Stimulated activated CD4-positive, alpha-beta T cell treated with anti-CD3 and anti-CD28 coated beads, Interleukin-2, amount 100 ng/mL, for 48 hours (primary cell): Measurements from ENCODE around the gene DGKZ.

ENCODE experiments used
- DNase-seq, 2 donors: peaks; one replicate each; pipeline ENCODE4 v3.0.0-alpha.2; 2020

The DGKZ gene

DNA sequence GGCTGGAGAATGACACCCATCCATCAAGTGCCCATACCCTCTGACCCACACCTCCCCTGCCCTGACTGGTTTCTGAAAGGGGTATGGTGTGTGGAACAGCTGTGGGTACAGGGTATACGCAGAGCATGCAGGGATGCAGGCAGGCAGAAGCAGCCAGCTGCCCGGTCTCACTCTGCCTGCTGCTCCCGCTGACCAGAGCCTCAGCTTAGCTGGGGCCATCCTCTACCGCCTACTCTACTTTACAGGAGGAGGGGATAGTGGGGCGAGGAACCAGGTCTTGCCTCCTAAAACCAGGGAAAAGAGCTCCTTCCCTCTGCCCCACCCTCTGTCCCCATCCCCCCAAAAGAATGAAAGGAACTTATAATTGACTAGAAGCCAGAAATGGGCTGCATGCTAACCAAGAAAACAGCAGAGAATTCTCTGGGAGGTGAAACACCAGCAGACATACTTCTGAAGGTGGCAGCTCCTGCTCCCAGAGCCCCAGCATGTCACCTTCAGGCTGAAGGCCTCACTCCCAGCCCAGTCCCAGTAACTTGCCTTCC, 57.3 kb downstream of the DGKZ start:
- no peak for DNase-seq

- no peak for DNase-seq
Measured at GRCh38 chr11:46407635-46408034, 60.4 kb downstream of the DGKZ start.

GRCh38 chr11:46408407-46408986, 61.2 kb downstream of the DGKZ start:
- DNase-seq, result no peak

- DNase-seq, result no peak
Measured at GRCh38 chr11:46410021-46410420, 62.8 kb downstream of the DGKZ start.

DNA sequence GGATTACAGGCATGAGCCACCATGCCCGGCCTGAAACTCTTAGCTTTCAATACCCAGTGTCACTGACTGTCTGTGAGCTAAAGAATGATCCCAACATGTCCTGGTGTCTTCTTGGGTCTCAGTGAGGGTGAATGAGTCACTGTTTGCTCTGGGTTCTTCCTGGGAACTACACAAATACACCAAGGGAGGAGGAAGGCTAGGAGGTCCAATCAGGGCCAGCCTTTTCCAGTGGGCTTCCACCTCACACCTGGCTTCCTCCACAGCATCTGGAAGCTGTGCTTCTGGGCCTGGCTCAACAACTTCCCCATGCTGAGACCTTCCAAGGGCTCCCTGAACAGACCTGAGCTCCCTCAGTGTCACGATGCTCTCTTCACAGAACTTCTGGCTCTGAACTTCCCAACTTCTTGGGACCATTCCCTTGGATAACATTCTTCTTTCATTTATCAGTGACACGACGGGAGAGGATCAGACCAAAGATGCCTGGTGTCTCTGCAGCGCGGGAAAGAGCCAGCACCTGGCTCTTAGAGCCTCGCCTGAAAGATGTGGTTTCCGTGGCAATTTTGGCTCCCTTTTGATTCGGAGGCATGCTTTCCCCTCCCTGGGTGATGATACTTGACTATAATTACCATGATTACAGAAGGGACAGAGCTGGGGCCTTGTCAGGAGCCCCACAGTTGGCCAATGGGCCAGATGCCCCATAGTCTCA, 66.7 kb downstream of the DGKZ start:
- no peak for DNase-seq

DNA sequence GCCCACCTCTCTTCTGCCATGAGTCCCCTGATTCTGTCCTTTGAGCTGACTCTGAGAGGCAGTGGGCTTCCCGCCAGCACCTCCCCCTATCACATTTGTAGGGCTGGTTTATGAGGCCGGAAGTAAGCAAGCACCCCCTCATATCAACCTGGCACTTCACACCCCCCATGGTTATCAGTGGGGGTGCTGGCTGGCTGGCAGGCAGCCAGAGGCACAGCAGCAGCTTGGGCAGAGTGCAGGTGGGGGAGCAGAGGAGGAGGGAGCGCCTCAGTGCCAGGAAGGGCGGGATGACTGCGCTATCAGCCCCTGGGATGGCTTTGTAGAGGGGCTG, 67.2 kb downstream of the DGKZ start:
- DNase-seq, result no peak

DNA sequence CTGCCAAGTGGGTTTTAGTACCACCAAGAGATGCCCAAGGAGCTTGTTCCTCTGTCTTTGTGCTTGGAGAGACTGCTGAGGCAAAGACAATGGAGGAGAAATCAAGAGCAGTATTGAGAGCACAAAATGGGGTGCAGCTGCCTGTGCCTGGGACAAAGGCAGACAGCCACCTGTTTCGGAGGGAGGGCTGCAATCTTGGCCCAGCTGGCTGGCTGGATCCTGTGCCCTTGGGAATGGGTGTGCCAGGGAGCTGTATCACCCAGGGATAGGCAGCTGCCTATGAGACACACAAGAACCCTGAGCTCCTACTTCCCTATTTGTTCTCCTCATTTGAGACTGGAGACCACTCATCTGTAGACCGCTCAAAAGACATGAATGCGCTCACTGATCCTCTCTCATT, 67.6 kb downstream of the DGKZ start:
- no peak for DNase-seq

- DNase-seq, result no peak
Measured at GRCh38 chr11:46417711-46418110, 70.4 kb downstream of the DGKZ start.

DNA sequence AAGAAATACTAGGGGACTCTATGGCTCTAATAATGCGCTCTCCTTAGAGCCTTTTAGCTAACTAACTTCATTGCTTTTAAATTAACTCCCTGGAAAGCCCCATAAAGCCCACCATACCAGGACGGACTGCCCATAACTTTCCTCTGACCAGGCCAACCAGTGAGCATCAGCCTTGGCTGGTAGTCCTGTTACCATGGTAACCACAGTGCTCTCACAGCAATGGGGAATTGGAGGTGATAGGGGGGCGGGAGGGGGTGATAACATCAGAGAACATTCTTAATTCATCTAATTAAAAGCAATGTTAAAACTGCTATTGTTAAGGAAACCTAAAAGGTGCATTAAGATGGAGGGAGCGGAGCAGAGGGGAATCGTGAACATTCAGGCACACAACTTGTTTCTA, 71.5 kb downstream of the DGKZ start:
- no peak for DNase-seq

DNA sequence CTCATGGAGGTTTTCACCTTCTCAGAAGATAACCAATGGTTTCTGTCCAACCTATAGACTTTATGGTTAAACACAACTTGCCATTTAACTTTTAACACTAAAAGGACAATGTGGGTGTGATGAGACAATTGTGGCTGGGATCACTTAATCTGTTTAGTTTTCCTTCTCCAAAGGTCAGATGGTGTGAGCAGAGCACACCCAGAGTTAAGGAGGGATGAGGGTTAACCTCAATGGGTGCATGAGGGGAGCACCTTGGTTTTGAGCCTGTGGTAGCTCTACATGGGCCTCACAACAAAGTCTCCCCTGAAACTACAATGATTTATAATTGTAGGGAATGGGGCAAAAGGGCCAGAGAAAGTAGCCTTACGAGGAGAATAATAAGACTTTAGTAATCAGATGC, 73.2 kb downstream of the DGKZ start:
- DNase-seq, result no peak

GRCh38 chr11:46421257-46421880, 74.1 kb downstream of the DGKZ start:
- DNase-seq, result no peak

- no peak for DNase-seq
Measured at GRCh38 chr11:46422588-46422987, 75.3 kb downstream of the DGKZ start.

GRCh38 chr11:46426233-46426991, 79.1 kb downstream of the DGKZ start:
- no peak for DNase-seq

DNA sequence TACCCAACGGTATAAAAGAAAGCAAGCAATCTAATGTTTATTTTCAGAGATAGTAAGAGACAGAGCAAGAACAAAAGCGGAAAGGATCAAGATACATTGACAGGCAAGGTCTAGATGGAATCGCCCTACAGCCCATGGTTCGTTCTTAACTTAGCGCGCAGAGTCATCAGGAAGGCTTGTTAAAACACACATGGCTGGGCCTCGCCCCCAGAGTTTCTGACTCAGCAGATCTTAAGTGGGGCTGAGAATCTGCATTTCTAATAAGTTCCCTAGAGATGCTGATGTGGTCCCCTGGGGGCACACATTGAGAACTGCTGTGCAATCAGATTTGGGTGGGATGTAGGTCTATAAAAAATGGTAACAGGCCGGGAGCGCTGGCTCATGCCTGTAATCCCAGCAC, 80.1 kb downstream of the DGKZ start:
- no peak for DNase-seq

DNA sequence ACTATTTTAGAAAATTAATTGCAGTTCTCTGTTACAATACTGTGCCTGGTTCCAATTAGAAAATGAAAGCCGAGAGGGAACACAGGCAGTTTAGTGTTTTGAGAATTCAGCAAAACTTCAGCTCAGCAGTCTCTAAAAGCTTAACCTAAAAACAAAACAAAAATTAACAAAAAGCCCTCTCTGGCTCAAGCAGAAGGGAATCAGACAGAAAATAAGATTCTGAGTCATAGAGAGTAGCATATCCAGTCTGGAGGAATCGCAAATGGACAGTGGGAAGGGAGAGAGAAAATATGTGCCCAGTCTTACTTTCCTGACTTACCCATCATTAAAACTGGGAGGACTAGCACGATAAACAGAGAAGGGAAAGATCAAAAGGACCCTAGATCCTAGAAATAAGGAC, 82.5 kb downstream of the DGKZ start:
- DNase-seq, result no peak
